CD4-positive, alpha-beta T cell (primary cell): ENCODE measurements around the gene RANGAP1. TPM values are rescaled to one million over a fixed set of nuclear protein-coding genes. Genes with fewer than 3 reads are reported as not detected.
A peak's percentile ranks its signal among the peaks of the same experiment; 100 is the strongest.

Experiments used
- ATAC-seq: fragments of 200-7000 bp; cut with Tn5 transposase; one replicate; pipeline ENCODE4 v1.10.0; 2022; ENCODE audit warnings: mild to moderate bottlenecking; ENCODE audit not compliant: poor library complexity
- CTCF ChIA-PET: fragments of 350-600 bp; sonication (Branson Sonifier 250); formaldehyde crosslinking; loops from one replicate; lab custom pipeline; 2021; ENCODE audit warnings: antibody characterized with exemption, inconsistent platforms; lab: Charles Lee
- POLR2A ChIA-PET: fragments of 350-600 bp; sonication (Branson Sonifier 250); formaldehyde crosslinking; loops from one replicate; lab custom pipeline; 2021; ENCODE audit warnings: antibody characterized with exemption, inconsistent platforms; lab: Charles Lee
- DNase-seq, 14 experiments: peaks; one replicate each; pipeline ENCODE4 v3.0.0-alpha.2; 2013 to 2020; ENCODE audit warnings: mixed read lengths in 2 of 14
- H3K27ac ChIP-seq, 2 donors: one replicate each; pipeline versions ENCODE4 v1.5.1 to v1.7.0; 2013; ENCODE audit warnings: low read length in 2 of 2, low read depth in 1 of 2, mild to moderate bottlenecking in 1 of 2
- H3K27me3 ChIP-seq, 2 experiments: 1 replicate in 1 of 2; 2 replicates in 1 of 2; pipeline versions ENCODE4 v1.6.1 to v1.7.0; 2013; ENCODE audit warnings: low read length in 2 of 2, control low read depth in 1 of 2, mild to moderate bottlenecking in 1 of 2, moderate library complexity in 1 of 2; ENCODE audit not compliant: insufficient read depth in 2 of 2, control insufficient read depth in 1 of 2
- H3K36me3 ChIP-seq: one replicate; pipeline ENCODE4 v1.6.1; 2013; ENCODE audit warnings: low read length, control low read depth; ENCODE audit not compliant: insufficient read depth
- H3K4me1 ChIP-seq: one replicate; pipeline ENCODE4 v1.6.1; 2013; ENCODE audit warnings: low read length, control low read depth; ENCODE audit not compliant: insufficient read depth
- H3K4me3 ChIP-seq: one replicate; pipeline ENCODE4 v1.5.1; 2013; ENCODE audit warnings: mild to moderate bottlenecking, low read length, moderate library complexity
- H3K9me3 ChIP-seq, 2 experiments: 1 replicate in 1 of 2; 2 replicates in 1 of 2; pipeline versions ENCODE4 v1.6.1 to v1.7.0; 2013; ENCODE audit warnings: low read length in 2 of 2, mild to moderate bottlenecking in 2 of 2, control low read depth in 1 of 2, moderate library complexity in 1 of 2; ENCODE audit not compliant: control insufficient read depth in 1 of 2, insufficient read depth in 1 of 2
- H3K27ac Mint-ChIP-seq: one replicate; pipeline ENCODE4 v1.8.0; 2020; ENCODE audit warnings: mixed read lengths
- H3K27me3 Mint-ChIP-seq: one replicate; pipeline ENCODE4 v1.8.0; 2021; ENCODE audit warnings: mixed read lengths
- H3K36me3 Mint-ChIP-seq: one replicate; pipeline ENCODE4 v1.8.0; 2021; ENCODE audit warnings: low read depth, mixed read lengths
- H3K4me1 Mint-ChIP-seq: one replicate; pipeline ENCODE4 v1.8.0; 2021; ENCODE audit warnings: low read depth, mixed read lengths
- H3K4me3 Mint-ChIP-seq: one replicate; pipeline ENCODE4 v1.8.0; 2020; ENCODE audit warnings: mild to moderate bottlenecking, mixed read lengths
- H3K9me3 Mint-ChIP-seq: one replicate; pipeline ENCODE4 v1.8.0; 2020; ENCODE audit warnings: mixed read lengths
- intact Hi-C, 2 experiments: fragments of 100-400 bp; cut with DNase I in 1 of 2; cut with micrococcal nuclease in 1 of 2; formaldehyde crosslinking; loops; one replicate each; pipeline versions ENCODE4 v1.15.1 to v1.9.0; 2023 to 2025; cut with DNase I, micrococcal nuclease
- total RNA-seq, 174 experiments: library from RNA in 2 of 174; stranded (reverse) in 2 of 174; gene quantifications; one replicate each; pipeline ENCODE4 v1.2.3 and lab custom pipeline; 2021 to 2026
- TF ChIP-seq, protein P1 (sequence below): fragments of 200-600 bp; IDR thresholded peaks from one replicate; pipeline ENCODE4 v1.8.0; 2022; ENCODE audit warnings: antibody characterized with exemption, mild to moderate bottlenecking

The RANGAP1 gene
- total RNA-seq, 2 experiments from 2014 or later: 163 to 172 TPM

DNA sequence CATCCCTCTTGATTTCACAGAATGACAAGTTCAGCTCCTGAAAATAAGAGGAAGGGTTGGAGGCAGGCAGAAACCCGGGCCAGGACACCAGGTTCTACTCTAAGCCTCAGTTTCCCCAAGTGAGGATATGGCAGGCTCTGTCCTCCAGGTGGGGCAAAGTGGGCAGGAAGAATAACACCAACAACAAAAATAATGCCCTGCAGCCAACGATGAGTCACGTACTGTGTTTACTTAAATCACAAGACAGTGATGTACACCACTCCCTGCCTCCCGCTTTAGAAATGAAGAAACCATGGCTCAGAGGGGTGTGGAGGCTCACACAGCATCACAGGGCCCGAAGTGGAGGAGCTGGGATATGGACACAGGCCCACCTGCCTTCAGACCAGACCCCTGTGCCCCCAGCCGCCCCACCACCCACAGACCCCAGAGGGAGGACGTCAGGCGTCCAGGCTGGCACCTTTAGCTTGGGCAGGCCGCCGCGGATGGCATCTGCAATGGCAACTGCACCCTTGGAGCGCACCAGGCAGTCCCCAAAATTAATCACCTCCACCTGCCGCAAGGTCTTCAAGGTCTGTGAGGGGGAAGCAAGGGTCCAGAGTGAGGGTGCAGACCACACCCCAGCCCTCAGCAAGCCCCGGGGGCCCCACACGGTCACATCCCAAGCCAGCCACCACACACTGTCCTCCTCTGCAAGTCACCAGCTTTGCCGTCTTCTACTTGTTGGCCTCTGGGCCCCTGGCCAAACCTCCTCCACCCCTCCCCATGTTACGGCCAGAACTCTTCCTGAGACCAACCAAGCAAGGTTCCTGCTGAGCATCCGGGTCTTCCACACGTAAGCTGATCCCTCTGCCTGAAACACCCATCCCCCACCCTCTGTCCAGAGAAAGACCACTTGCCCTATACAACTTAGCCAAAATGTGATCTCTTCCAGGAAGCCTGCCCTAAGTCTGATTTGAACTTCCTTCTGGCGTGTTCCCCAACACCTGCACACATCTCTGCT is 29.4 kb downstream of the RANGAP1 start:
- Mint-ChIP-seq H3K9me3 (no peaks in the 10 kb centered on the region), H3K4me3 (no peak overlapping the region), H3K4me1 (no peaks in the 10 kb centered on the region), H3K27me3 (no peaks in the 10 kb centered on the region), H3K27ac (peak overlapping the region; percentile 65), H3K36me3 (peaks cover 95% of the 10 kb centered on the region)
- Histone ChIP-seq H3K4me3 (no peak overlapping the region), H3K9me3 (no peaks in the 10 kb centered on the region), H3K27ac (no peak overlapping the region), H3K27me3 (no peaks in the 10 kb centered on the region), H3K4me1 (no peaks in the 10 kb centered on the region), H3K36me3 (peaks cover 88% of the 10 kb centered on the region)
- intact Hi-C loops: no loop called here
- ChIA-PET CTCF (interaction anchor here (0.7 to 1.2 kb wide), 2 partner anchors 19 to 45 kb away, joined by 3 to 4 read pairs; partner anchors contain the start of gene ZC3H7B), POLR2A (interaction anchor here (1.3 kb wide), 1 partner anchor 29 kb away, joined by 4 read pairs; the partner anchor contains the start of gene RANGAP1)
- TF ChIP-seq, protein P1, sequence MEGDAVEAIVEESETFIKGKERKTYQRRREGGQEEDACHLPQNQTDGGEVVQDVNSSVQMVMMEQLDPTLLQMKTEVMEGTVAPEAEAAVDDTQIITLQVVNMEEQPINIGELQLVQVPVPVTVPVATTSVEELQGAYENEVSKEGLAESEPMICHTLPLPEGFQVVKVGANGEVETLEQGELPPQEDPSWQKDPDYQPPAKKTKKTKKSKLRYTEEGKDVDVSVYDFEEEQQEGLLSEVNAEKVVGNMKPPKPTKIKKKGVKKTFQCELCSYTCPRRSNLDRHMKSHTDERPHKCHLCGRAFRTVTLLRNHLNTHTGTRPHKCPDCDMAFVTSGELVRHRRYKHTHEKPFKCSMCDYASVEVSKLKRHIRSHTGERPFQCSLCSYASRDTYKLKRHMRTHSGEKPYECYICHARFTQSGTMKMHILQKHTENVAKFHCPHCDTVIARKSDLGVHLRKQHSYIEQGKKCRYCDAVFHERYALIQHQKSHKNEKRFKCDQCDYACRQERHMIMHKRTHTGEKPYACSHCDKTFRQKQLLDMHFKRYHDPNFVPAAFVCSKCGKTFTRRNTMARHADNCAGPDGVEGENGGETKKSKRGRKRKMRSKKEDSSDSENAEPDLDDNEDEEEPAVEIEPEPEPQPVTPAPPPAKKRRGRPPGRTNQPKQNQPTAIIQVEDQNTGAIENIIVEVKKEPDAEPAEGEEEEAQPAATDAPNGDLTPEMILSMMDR: no peak
- ATAC-seq (no peak), DNase-seq (no peak)

DNA sequence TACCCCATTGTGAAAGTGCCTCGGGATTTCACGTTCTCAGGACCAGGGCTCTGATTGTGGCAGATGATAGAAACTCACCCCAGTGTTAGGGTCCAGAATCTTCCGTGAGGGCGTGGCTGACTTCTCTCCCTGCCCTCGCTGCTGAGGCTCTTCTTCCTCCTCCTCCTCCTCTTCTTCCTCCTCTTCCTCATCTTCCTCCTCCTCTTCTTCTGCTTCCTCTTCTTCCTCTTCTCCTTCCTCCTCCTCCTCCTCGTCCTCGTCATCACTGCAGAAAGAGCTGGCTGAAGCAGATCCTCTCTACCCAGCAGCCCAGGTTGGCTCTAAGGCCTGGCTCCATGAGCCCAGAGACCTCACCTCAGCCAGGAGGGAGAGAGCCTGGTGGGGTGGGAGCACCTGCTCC is 31.8 kb downstream of the RANGAP1 start:
- POLR2A ChIA-PET: no interaction called here

DNA sequence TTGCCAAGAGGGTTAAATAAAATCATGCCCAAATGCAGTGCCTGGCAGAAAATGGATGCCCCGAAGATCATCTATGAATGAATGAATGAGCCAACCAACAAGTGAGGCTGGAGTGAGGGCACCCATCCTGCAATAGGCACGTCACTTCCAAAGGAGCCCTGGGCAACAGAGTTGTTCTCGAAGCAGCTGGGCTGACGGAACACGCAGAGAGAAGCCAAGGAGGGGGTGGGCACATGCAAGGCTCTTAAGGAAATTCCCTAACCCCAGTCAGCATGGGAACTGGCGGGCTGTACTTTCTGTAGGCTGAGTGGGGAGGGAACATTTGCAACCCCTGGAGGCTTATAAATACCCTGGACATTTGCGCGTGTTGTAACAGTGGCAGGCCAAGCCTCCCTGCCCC is 33.6 kb downstream of the RANGAP1 start:
- no peaks in the 10 kb centered on the region for H3K27me3 ChIP-seq
- no peak overlapping the region for H3K27ac ChIP-seq
- ATAC-seq (no peak), DNase-seq (no peak)
- Mint-ChIP-seq H3K4me1 (no peaks in the 10 kb centered on the region), H3K27ac (no peak overlapping the region), H3K9me3 (no peaks in the 10 kb centered on the region), H3K4me3 (peak overlapping the region; percentile 15), H3K36me3 (peaks cover 83% of the 10 kb centered on the region), H3K27me3 (no peaks in the 10 kb centered on the region)
- intact Hi-C loops: no loop called here
- H3K36me3 ChIP-seq: peaks cover 90% of the 10 kb centered on the region
- no peaks in the 10 kb centered on the region for H3K4me1 ChIP-seq
- TF ChIP-seq, protein P1: no peak
- ChIA-PET CTCF (interaction anchor here (1.5 kb wide), 1 partner anchor 15 kb away, joined by 6 read pairs; no protein-coding TSS in a partner anchor), POLR2A (no interaction called here)
- no peak overlapping the region for H3K4me3 ChIP-seq
- no peaks in the 10 kb centered on the region for H3K9me3 ChIP-seq

More for the DNA sequence above, 31.8 kb downstream of the RANGAP1 start:
- no peaks in the 10 kb centered on the region for H3K9me3 Mint-ChIP-seq
- no peak overlapping the region for H3K4me3 Mint-ChIP-seq
- DNase-seq: no peak
- peaks cover 94% of the 10 kb centered on the region for H3K36me3 Mint-ChIP-seq
- H3K4me1 Mint-ChIP-seq: no peaks in the 10 kb centered on the region
- no peak for ATAC-seq
- no peak overlapping the region for H3K27ac Mint-ChIP-seq
- H3K36me3 ChIP-seq: peaks cover 90% of the 10 kb centered on the region
- TF ChIP-seq, protein P1: no peak
- no peaks in the 10 kb centered on the region for H3K9me3 ChIP-seq
- intact Hi-C loops: no loop called here
- no peak overlapping the region for H3K4me3 ChIP-seq
- no peak overlapping the region for H3K27ac ChIP-seq
- H3K27me3 ChIP-seq: no peaks in the 10 kb centered on the region
- CTCF ChIA-PET: no interaction called here
- H3K4me1 ChIP-seq: no peaks in the 10 kb centered on the region
- no peaks in the 10 kb centered on the region for H3K27me3 Mint-ChIP-seq
